H1 (cell line): Measurements from ENCODE around the gene RGL1. TPM values are rescaled to one million over a fixed set of nuclear protein-coding genes. Genes with fewer than 3 reads are reported as not detected.

ENCODE experiments used
- CTCF ChIA-PET: fragments of 300-600 bp; sonication (Branson Sonifier 250); formaldehyde crosslinking; loops from one replicate; lab custom pipeline; 2021; ENCODE audit not compliant: partially characterized antibody; lab: Charles Lee
- POLR2A ChIA-PET: fragments of 300-600 bp; sonication (Branson Sonifier 250); formaldehyde crosslinking; loops from one replicate; lab custom pipeline; 2021; ENCODE audit warnings: inconsistent platforms; ENCODE audit not compliant: partially characterized antibody; lab: Charles Lee
- DNase-seq, 2 experiments: peaks; one replicate each; pipeline versions ENCODE4 v3.0.0 to v3.0.0-alpha.2; 2010 to 2022; ENCODE audit warnings: low spot score in 2 of 2, low read depth in 1 of 2, mixed read lengths in 1 of 2
- FAIRE-seq: peaks from 2 replicates; lab custom pipeline; 2011; peaks lifted over from hg19 to GRCh38; lab: Jason Lieb, UNC
- H2AFZ ChIP-seq: 2 replicates; pipeline ENCODE4 v1.8.1; 2012; ENCODE audit warnings: low read length, inconsistent platforms
- H2AK5ac ChIP-seq: 2 replicates; pipeline ENCODE4 v1.6.1; 2013; ENCODE audit warnings: low read depth, low read length
- H2BK120ac ChIP-seq: replicated peaks from 2 replicates; pipeline ENCODE3; 2013; ENCODE audit warnings: low read depth, low read length, inconsistent platforms
- H2BK12ac ChIP-seq: 2 replicates; pipeline ENCODE4 v1.6.1; 2013; ENCODE audit warnings: low read depth, low read length
- H2BK15ac ChIP-seq: 2 replicates; pipeline ENCODE4 v1.6.1; 2013; ENCODE audit warnings: low read length
- H2BK20ac ChIP-seq: 2 replicates; pipeline ENCODE4 v1.6.1; 2013; ENCODE audit warnings: low read length
- H2BK5ac ChIP-seq: 2 replicates; pipeline ENCODE4 v1.6.1; 2013; ENCODE audit warnings: low read depth, low read length
- H3K14ac ChIP-seq: 2 replicates; pipeline ENCODE4 v1.6.1; 2013; ENCODE audit warnings: inconsistent platforms; ENCODE audit not compliant: insufficient read length
- H3K18ac ChIP-seq: 2 replicates; pipeline ENCODE4 v1.6.1; 2013; ENCODE audit warnings: low read length; ENCODE audit errors: extremely low read depth
- H3K23ac ChIP-seq: 2 replicates; pipeline ENCODE4 v1.6.1; 2013; ENCODE audit warnings: inconsistent platforms; ENCODE audit not compliant: insufficient read length
- H3K23me2 ChIP-seq: 2 replicates; pipeline ENCODE4 v1.6.1; 2013; ENCODE audit warnings: low read depth, low read length
- H3K27ac ChIP-seq: 2 replicates; pipeline ENCODE4 v1.6.1; 2011; ENCODE audit warnings: low read depth, low read length, inconsistent platforms
- H3K27me3 ChIP-seq, 4 experiments: replicated peaks in 1 of 4; 1 replicate in 1 of 4; 2 replicates in 3 of 4; pipeline versions ENCODE4 v1.6.1 to v1.8.1; 2011 to 2013; ENCODE audit warnings: low read length in 3 of 4, mild to moderate bottlenecking in 3 of 4, inconsistent platforms in 2 of 4, mixed read lengths in 2 of 4, moderate library complexity in 1 of 4; ENCODE audit not compliant: control insufficient read depth in 3 of 4, insufficient read depth in 3 of 4; ENCODE audit errors: extremely low read depth in 1 of 4
- H3K36me3 ChIP-seq, 4 experiments: 2 replicates each; pipeline versions ENCODE4 v1.6.1 to v1.8.1; 2011 to 2013; ENCODE audit warnings: mild to moderate bottlenecking in 4 of 4, low read length in 3 of 4, moderate library complexity in 2 of 4, control low read depth in 1 of 4, inconsistent platforms in 1 of 4; ENCODE audit not compliant: insufficient read depth in 4 of 4, control insufficient read depth in 2 of 4
- H3K4ac ChIP-seq: replicated peaks from 2 replicates; pipeline ENCODE3; 2013; ENCODE audit warnings: low read length, low read depth, mixed read lengths, inconsistent platforms; ENCODE audit not compliant: insufficient read length
- H3K4me1 ChIP-seq, 4 experiments: replicated peaks in 1 of 4; 1 replicate in 1 of 4; 2 replicates in 3 of 4; pipeline versions ENCODE4 v1.6.1 to v1.8.1; 2011 to 2013; ENCODE audit warnings: low read length in 3 of 4, inconsistent platforms in 2 of 4, mixed read lengths in 1 of 4; ENCODE audit not compliant: insufficient read depth in 4 of 4, control insufficient read depth in 3 of 4
- H3K4me2 ChIP-seq, 2 experiments: 2 replicates each; pipeline versions ENCODE4 v1.6.1 to v1.8.1; 2011 to 2013; ENCODE audit warnings: low read depth in 2 of 2, low read length in 2 of 2, control low read depth in 1 of 2, inconsistent platforms in 1 of 2, mild to moderate bottlenecking in 1 of 2; ENCODE audit not compliant: insufficient read depth in 1 of 2
- H3K4me3 ChIP-seq, 4 experiments: fragments of 200-600, 300-600 bp in 1 of 4; sonication (generic), shearing (Covaris generic), sonication (Bioruptor Twin) in 1 of 4; 2 replicates each; pipeline versions ENCODE4 v1.5.1 to v1.8.1; 2011 to 2016; ENCODE audit warnings: low read length in 4 of 4, low read depth in 3 of 4, control low read depth in 2 of 4, inconsistent platforms in 2 of 4, mild to moderate bottlenecking in 2 of 4, mixed read lengths in 1 of 4, moderate library complexity in 1 of 4; ENCODE audit not compliant: insufficient read depth in 2 of 4; ENCODE audit errors: extremely low read depth in 1 of 4
- H3K56ac ChIP-seq: replicated peaks from 2 replicates; pipeline ENCODE3; 2013; ENCODE audit warnings: low read depth, mild to moderate bottlenecking, mixed read lengths, low read length, inconsistent platforms; ENCODE audit not compliant: insufficient read length
- H3K79me1 ChIP-seq: 2 replicates; pipeline ENCODE4 v1.6.1; 2013; ENCODE audit warnings: low read depth, low read length, control low read depth
- H3K79me2 ChIP-seq, 2 experiments: 2 replicates each; pipeline versions ENCODE4 v1.6.1 to v1.8.1; 2012 to 2013; ENCODE audit warnings: low read length in 2 of 2, mild to moderate bottlenecking in 2 of 2, inconsistent platforms in 1 of 2; ENCODE audit not compliant: insufficient read depth in 2 of 2, control insufficient read depth in 1 of 2
- H3K9ac ChIP-seq, 4 experiments: replicated peaks in 1 of 4; 1 replicate in 1 of 4; 2 replicates in 3 of 4; pipeline versions ENCODE4 v1.6.1 to v1.8.1; 2011 to 2013; ENCODE audit warnings: low read depth in 3 of 4, low read length in 3 of 4, control low read depth in 2 of 4, mild to moderate bottlenecking in 2 of 4, moderate library complexity in 2 of 4, inconsistent platforms in 1 of 4; ENCODE audit errors: extremely low read depth in 1 of 4
- H3K9me3 ChIP-seq, 2 experiments: 2 replicates each; pipeline versions ENCODE4 v1.6.1 to v1.8.1; 2012 to 2013; ENCODE audit warnings: mild to moderate bottlenecking in 2 of 2, moderate library complexity in 2 of 2, control low read depth in 1 of 2, inconsistent platforms in 1 of 2, low read depth in 1 of 2, low read length in 1 of 2, mixed read lengths in 1 of 2; ENCODE audit not compliant: insufficient read depth in 2 of 2
- H4K20me1 ChIP-seq, 2 experiments: replicated peaks in 1 of 2; 2 replicates each; pipeline versions ENCODE3 to v1.8.1; 2011 to 2013; ENCODE audit warnings: inconsistent platforms in 2 of 2, low read length in 2 of 2, mild to moderate bottlenecking in 1 of 2; ENCODE audit not compliant: insufficient read depth in 2 of 2, control insufficient read depth in 1 of 2
- H4K5ac ChIP-seq: 2 replicates; pipeline ENCODE4 v1.6.1; 2013; ENCODE audit warnings: low read length, low read depth, mixed read lengths, inconsistent platforms; ENCODE audit not compliant: insufficient read length
- H4K8ac ChIP-seq: 2 replicates; pipeline ENCODE4 v1.8.0; 2013; ENCODE audit warnings: mild to moderate bottlenecking, moderate library complexity, low read length, inconsistent platforms; ENCODE audit not compliant: insufficient read depth; ENCODE audit errors: extremely low read depth
- H4K91ac ChIP-seq: replicated peaks from 2 replicates; pipeline ENCODE3; 2013; ENCODE audit warnings: low read length, mixed read lengths, inconsistent platforms; ENCODE audit not compliant: insufficient read length
- ATF3 ChIP-seq: IDR thresholded peaks from 2 replicates; pipeline ENCODE4 v1.6.1; 2011; ENCODE audit warnings: low read depth, mild to moderate bottlenecking, low read length; ENCODE audit not compliant: insufficient read depth
- BACH1 ChIP-seq: IDR thresholded peaks from 2 replicates; pipeline ENCODE4 v1.6.1; 2012; ENCODE audit warnings: low read length, improper control_type of control experiment
- CBX5 ChIP-seq: fragments of 300-800, 300-1000 bp; sonication (generic); IDR thresholded peaks from 2 replicates; pipeline ENCODE4 v1.7.1; 2016; ENCODE audit warnings: antibody characterized with exemption, low read length, low read depth
- CREB1 ChIP-seq: IDR thresholded peaks from 2 replicates; pipeline ENCODE4 v1.6.1; 2012; ENCODE audit warnings: inconsistent platforms
- CTCF ChIP-seq, 3 experiments: IDR thresholded peaks; 1 replicate in 2 of 3; 2 replicates in 1 of 3; pipeline versions ENCODE4 v1.5.1 to v1.6.1; 2011; ENCODE audit warnings: low read length in 3 of 3, mild to moderate bottlenecking in 3 of 3, inconsistent platforms in 2 of 3, low read depth in 1 of 3, moderate library complexity in 1 of 3; ENCODE audit not compliant: insufficient read depth in 1 of 3; ENCODE audit errors: control extremely low read depth in 1 of 3
- EGR1 ChIP-seq: IDR thresholded peaks from 2 replicates; pipeline ENCODE4 v1.6.1; 2011; ENCODE audit warnings: low read depth, low read length, borderline replicate concordance
- RXRA ChIP-seq: IDR thresholded peaks from 2 replicates; pipeline ENCODE4 v1.6.1; 2011; ENCODE audit warnings: low read depth, mild to moderate bottlenecking, low read length, moderate library complexity; ENCODE audit not compliant: insufficient read depth
- SAP30 ChIP-seq: fragments of 300-600 bp; sonication (generic); IDR thresholded peaks from 2 replicates; pipeline ENCODE4 v1.7.1; 2012; ENCODE audit warnings: low read length, moderate library complexity, mild to moderate bottlenecking, inconsistent platforms; ENCODE audit not compliant: insufficient read depth, insufficient replicate concordance
- SP1 ChIP-seq: IDR thresholded peaks from 2 replicates; pipeline ENCODE4 v1.6.1; 2011; ENCODE audit warnings: low read depth, low read length
- SRF ChIP-seq: IDR thresholded peaks from 2 replicates; pipeline ENCODE4 v1.6.1; 2011; ENCODE audit warnings: mild to moderate bottlenecking, low read depth, low read length, moderate library complexity
- TAF1 ChIP-seq: IDR thresholded peaks from 2 replicates; pipeline ENCODE4 v1.6.1; 2011; ENCODE audit warnings: mild to moderate bottlenecking, low read depth, low read length
- TEAD4 ChIP-seq: IDR thresholded peaks from 2 replicates; pipeline ENCODE4 v1.6.1; 2012; ENCODE audit warnings: low read depth, low read length, inconsistent platforms, mixed read lengths
- WGBS, 2 experiments: shearing (Covaris generic) in 1 of 2; methylation state at CpG; one replicate each; pipeline versions ENCODE4 v1.1.6 to v1.1.7; 2013 to 2015; ENCODE audit warnings: low lambda C conversion rate in 2 of 2, mixed read lengths in 2 of 2, inconsistent platforms in 1 of 2, low coverage in 1 of 2, missing lambda C conversion rate in 1 of 2; ENCODE audit not compliant: insufficient replicate concordance in 2 of 2, insufficient coverage in 1 of 2, insufficient read length in 1 of 2; ENCODE audit errors: extremely low coverage in 1 of 2, missing lambda C conversion rate in 1 of 2; 5-methylcytosine and 5-hydroxymethylcytosine counted together
- polyA plus RNA-seq, 7 experiments: library from polyadenylated mRNA; depleted of rRNA in 3 of 7; stranded (reverse) in 5 of 7; unstranded in 2 of 7; fragments of >200 nt in 5 of 7; fragments of 200-250 nt in 2 of 7; gene quantifications; 1 replicate in 5 of 7; 2 replicates in 1 of 7; 4 replicates in 1 of 7; pipeline versions ENCODE4 v1.2.1 to v1.2.3, GENCODE V29; 2011 to 2013; ENCODE audit warnings: missing spikeins in 2 of 7, mixed read lengths in 2 of 7
- total RNA-seq: library from RNA; stranded (reverse); fragmentation: NEBNext Ultra II Directional; extraction: Animal tissue kit (Norgen Biotek cat#: 25700); gene quantifications from 2 replicates; pipeline ENCODE4 v1.2.1, GENCODE V29; 2021

RGL1 gene
- total and polyA plus RNA-seq, 2 of the 8 experiments (the other 6 are each of a cell fraction or from before 2014, with no cell fraction given) = 0.98 to 2.4 TPM

- H4K5ac ChIP-seq = no peak overlapping the region
- H2AK5ac ChIP-seq = no peak overlapping the region
- no peak overlapping the region for H3K4ac ChIP-seq
- DNase-seq (no peak), FAIRE-seq (no peak)
- no peaks in the 10 kb centered on the region for H3K36me3 ChIP-seq
- H3K23me2 ChIP-seq = no peaks in the 10 kb centered on the region
- H3K14ac ChIP-seq = no peak overlapping the region
- ChIA-PET POLR2A (no interaction called here), CTCF (no interaction called here)
- no peak overlapping the region for H3K4me2 ChIP-seq
- no peak overlapping the region for H2AFZ ChIP-seq
- H3K56ac ChIP-seq = no peak overlapping the region
- H3K9me3 ChIP-seq = peaks cover 2 to 5% of the 10 kb centered on the region in 2 experiments; a peak in 1 of 4 replicates
- H4K8ac ChIP-seq = no peak overlapping the region
- H3K9ac ChIP-seq = no peak overlapping the region
- WGBS, 2 experiments = 78% methylated on average over 2 of the region's 2 CpGs; no CpG with 5 or more reads in 1 of the 2 experiments
- no peak overlapping the region for H2BK15ac ChIP-seq
- H2BK20ac ChIP-seq = no peak overlapping the region
- no peak overlapping the region for H4K91ac ChIP-seq
- H3K4me1 ChIP-seq = peaks cover 0 to 3% (median 1%) of the 10 kb centered on the region in 4 experiments; a peak in 1 of 7 replicates
- no peaks in the 10 kb centered on the region for H4K20me1 ChIP-seq
- H3K4me3 ChIP-seq = no peak overlapping the region
- H3K27me3 ChIP-seq = no peaks in the 10 kb centered on the region
- H2BK5ac ChIP-seq = no peak overlapping the region
- H2BK12ac ChIP-seq = no peak overlapping the region
- no peaks in the 10 kb centered on the region for H3K79me1 ChIP-seq
- H3K27ac ChIP-seq = no peak overlapping the region
- no peaks in the 10 kb centered on the region for H3K79me2 ChIP-seq
- H2BK120ac ChIP-seq = no peak overlapping the region
- H3K23ac ChIP-seq = no peak overlapping the region
- H3K18ac ChIP-seq = no peak overlapping the region
- TF ChIP-seq ATF3 (no peak), BACH1 (no peak), TEAD4 (no peak), CTCF (IDR thresholded peaks at IDR 0.05; ENCODE audit: control extremely low read depth in 1 of 3, insufficient read depth in 1 of 3, low read depth in 1 of 3, low read length in 3 of 3) (no peak), TAF1 (no peak), CREB1 (no peak), SAP30 (no peak), CBX5 (no peak), SP1 (no peak), EGR1 (no peak), SRF (no peak), RXRA (no peak)
Observed at GRCh38 chr1:183756326-183756725, 48.6 kb upstream of the RGL1 start.
